22Rv1 (cell line): Measurements from ENCODE around the gene CACNG1.

Experiments used
- CTCF ChIP-seq: fragments of 450-650 bp; IDR thresholded peaks from 2 replicates; pipeline ENCODE4 v1.5.1; 2017; ENCODE audit warnings: mild to moderate bottlenecking
- ZFX ChIP-seq: fragments of 450-650 bp; IDR thresholded peaks from 2 replicates; pipeline ENCODE4 v1.6.1; 2017; ENCODE audit warnings: antibody characterized with exemption, borderline replicate concordance

GRCh38 chr17:67040652-67041051 is 3.7 kb upstream of the CACNG1 start:
- TF ChIP-seq CTCF (no peak), ZFX (no peak)
